Measurements from ENCODE around the gene OR52W1. TPM values are rescaled to one million over a fixed set of nuclear protein-coding genes. Genes with fewer than 3 reads are reported as not detected.
A peak's percentile ranks its signal among the peaks of the same experiment; 100 is the strongest.
"Not testable (repeated sequence)": the region's sequence is repeated elsewhere in the genome, so short reads cannot be mapped to it uniquely, and the experiment has no call there.

The OR52W1 gene
- total RNA-seq, 8 experiments from 2014 or later = 0.16 to 0.71 (median 0.36) TPM; not detected in 4

DNA sequence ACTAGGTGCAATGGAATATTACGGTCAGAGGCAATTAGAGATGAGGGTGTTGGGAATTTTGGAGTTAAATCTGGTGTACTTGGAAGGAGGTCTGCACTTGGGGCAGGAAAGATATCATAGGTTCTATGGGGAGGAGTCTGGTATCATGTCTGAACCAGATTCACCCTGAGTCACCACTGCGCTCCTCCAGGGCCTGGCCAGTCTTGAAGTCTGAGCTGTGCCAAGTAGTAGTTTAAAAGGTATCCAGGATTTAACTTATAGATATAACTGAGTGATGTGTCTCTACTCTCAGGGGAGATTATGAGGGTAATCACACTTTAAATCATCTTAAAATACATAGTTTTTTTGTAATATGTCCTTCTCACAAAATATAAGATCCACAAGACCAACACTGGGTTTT lies 46.5 kb downstream of the OR52W1 start:
- no peak overlapping the region for H3K4me3 ChIP-seq
- in situ Hi-C loops (cut with MboI; ENCODE audit: low pct_unique_long_range_greater_than_20kb in 2 of 9, low sequenced_read_pairs in 9 of 9, unreplicated experiment in 9 of 9) = loop anchor here in 1 of 9 experiments (25.0 kb wide), 1 partner anchor 117 kb away; no protein-coding TSS in a partner anchor
- WGBS, 10 experiments = 80 to 100% (median 86%) methylated on average over 1 to 2 of the region's 2 CpGs; no CpG with 5 or more reads in 5 of the 10 experiments
- ATAC-seq (replicated peaks in 6 of 8) = no peak
- no peaks in the 10 kb centered on the region for H3K4me1 ChIP-seq (replicated peaks in 1 of 2)
- no peak overlapping the region for H3K27ac ChIP-seq

DNA sequence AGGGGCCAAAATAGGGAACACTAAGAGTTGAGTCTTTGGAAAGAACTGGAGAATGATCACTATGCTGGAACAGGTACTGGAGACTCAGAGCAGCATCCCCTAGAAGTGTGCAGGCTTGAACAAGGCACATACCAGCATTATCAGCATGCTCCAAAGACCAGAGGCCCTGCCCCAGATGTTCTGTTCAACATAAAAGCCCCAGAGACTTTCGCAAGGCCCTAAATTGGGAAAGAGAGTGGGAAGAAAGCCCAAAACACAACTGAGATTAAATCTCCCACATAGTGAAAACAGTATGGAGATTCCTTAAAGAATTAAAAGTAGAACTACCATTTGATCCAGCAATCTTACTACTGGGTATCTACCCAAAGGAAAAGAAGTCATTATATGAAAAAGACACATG lies 49.2 kb downstream of the OR52W1 start:
- in situ Hi-C loops (cut with MboI; ENCODE audit: low pct_unique_long_range_greater_than_20kb in 2 of 9, low sequenced_read_pairs in 9 of 9, unreplicated experiment in 9 of 9) = loop anchor here in 1 of 9 experiments (25.0 kb wide), 1 partner anchor 114 kb away; no protein-coding TSS in a partner anchor

GRCh38 chr11:6248897-6249296 lies 49.9 kb downstream of the OR52W1 start:
- not testable (repeated sequence) for ATAC-seq (replicated peaks in 6 of 8); H3K4me1 ChIP-seq (replicated peaks in 1 of 2); H3K4me3 ChIP-seq; H3K27ac ChIP-seq
- WGBS, 10 experiments = 33 to 100% (median 69%) methylated on average over 1 to 3 of the region's 3 CpGs
- in situ Hi-C loops (cut with MboI; ENCODE audit: low pct_unique_long_range_greater_than_20kb in 2 of 9, low sequenced_read_pairs in 9 of 9, unreplicated experiment in 9 of 9) = loop anchor here in 1 of 9 experiments (25.0 kb wide), 1 partner anchor 113 kb away; no protein-coding TSS in a partner anchor

More for the DNA sequence above, 49.2 kb downstream of the OR52W1 start:
- ATAC-seq (replicated peaks in 6 of 8) = peak in 1 of 8 experiments; percentile 14
- Histone ChIP-seq H3K27ac (no peak overlapping the region), H3K4me3 (no peak overlapping the region), H3K4me1 (replicated peaks in 1 of 2) (peaks cover 0 to 2% of the 10 kb centered on the region in 2 donors)
- WGBS, 10 experiments = 38 to 100% (median 100%) methylated on average over 1 of the region's 1 CpG; no CpG with 5 or more reads in 6 of the 10 experiments

Other genes starting within 250 kb of the OR52W1 start
- gene OR56A5, start 230.7 kb upstream of the OR52W1 start, total RNA-seq = 1 to 10 TPM in 1 of 8 experiments, under 1 TPM in 2, not detected in 5; 0.32 to 1.6 (median 0.84) TPM
- gene OR52L1, start 212.2 kb upstream of the OR52W1 start, total RNA-seq = under 1 TPM in 2 of 8 experiments, not detected in 6; 0.21 to 0.62 TPM
- gene OR56A4, start 192.3 kb upstream of the OR52W1 start, total RNA-seq = under 1 TPM in 4 of 8 experiments, not detected in 4; 0.10 to 0.76 (median 0.15) TPM
- gene OR56A1, start 168.5 kb upstream of the OR52W1 start, total RNA-seq = under 1 TPM in 6 of 8 experiments, not detected in 2; under 0.01 to 0.38 (median 0.12) TPM
- under 1 TPM in 1 of 8 experiments, not detected in 7; 0.18 TPM for gene OR56B4, start 91.5 kb upstream of the OR52W1 start, total RNA-seq
- gene OR52B2, start 28.9 kb upstream of the OR52W1 start, total RNA-seq = under 1 TPM in 2 of 8 experiments, not detected in 6; 0.18 to 0.81 TPM
- 1 to 10 TPM in 2 of 8 experiments, under 1 TPM in 5, not detected in 1; 0.50 to 1.3 (median 0.81) TPM for gene C11orf42, start 6.3 kb downstream of the OR52W1 start, total RNA-seq
- gene FHIP1B, start 35.4 kb downstream of the OR52W1 start, total RNA-seq = 10 to 100 TPM; 12.4 to 40.6 (median 25.9) TPM
- gene CNGA4, start 39.9 kb downstream of the OR52W1 start, total RNA-seq = 1 to 10 TPM in 1 of 8 experiments, under 1 TPM in 5, not detected in 2; 0.14 to 1.1 (median 0.62) TPM
- gene CCKBR, start 60.6 kb downstream of the OR52W1 start, total RNA-seq = 1 to 10 TPM in 4 of 8 experiments, under 1 TPM in 4; 0.27 to 2.4 (median 1.1) TPM
- 10 to 100 TPM in 1 of 8 experiments, 1 to 10 TPM in 2, under 1 TPM in 5; 0.16 to 20.7 (median 0.84) TPM for gene CAVIN3, start 121.3 kb downstream of the OR52W1 start, total RNA-seq
- gene SMPD1, start 191.2 kb downstream of the OR52W1 start, total RNA-seq = 10 to 100 TPM; 14.4 to 75.1 (median 21.0) TPM
- 100 to 1,000 TPM in 2 of 8 experiments, 10 to 100 TPM in 6; 21.1 to 131 (median 93.3) TPM for gene APBB1, start 219.9 kb downstream of the OR52W1 start, total RNA-seq
- gene HPX, start 241.8 kb downstream of the OR52W1 start, total RNA-seq = 1 to 10 TPM in 6 of 8 experiments, under 1 TPM in 2; 0.45 to 6.3 (median 1.2) TPM